Activated naive CD8-positive, alpha-beta T cell treated with anti-CD3 and anti-CD28 coated beads, Interleukin-2, amount 50 U/mL, for 24 hours (primary cell): ENCODE measurements around the gene RGMB.

Experiments
- ATAC-seq: fragments of 150-1000 bp; cut with Tn5 transposase; one replicate; pipeline ENCODE4 v1.10.0; 2021
- DNase-seq: peaks from one replicate; pipeline ENCODE4 v3.0.0; 2021
- H3K27ac Mint-ChIP-seq: one replicate; pipeline ENCODE4 v1.8.0; 2021; ENCODE audit warnings: mild to moderate bottlenecking, mixed read lengths
- H3K27me3 Mint-ChIP-seq: one replicate; pipeline ENCODE4 v1.8.0; 2021; ENCODE audit warnings: mixed read lengths
- H3K36me3 Mint-ChIP-seq: one replicate; pipeline ENCODE4 v1.8.0; 2021; ENCODE audit warnings: low read depth, mixed read lengths
- H3K4me1 Mint-ChIP-seq: one replicate; pipeline ENCODE4 v1.8.0; 2021; ENCODE audit warnings: mixed read lengths
- H3K4me3 Mint-ChIP-seq: one replicate; pipeline ENCODE4 v1.8.0; 2021; ENCODE audit warnings: mild to moderate bottlenecking, moderate library complexity, mixed read lengths
- H3K9me3 Mint-ChIP-seq: one replicate; pipeline ENCODE4 v1.8.0; 2021; ENCODE audit warnings: mixed read lengths

Gene RGMB

GRCh38 chr5:98772415-98773213, 849 bp upstream of the RGMB start:
- no peaks in the 10 kb centered on the region for H3K36me3 Mint-ChIP-seq
- H3K27me3 Mint-ChIP-seq: peaks cover 39% of the 10 kb centered on the region
- peak overlapping the region; percentile 96 for H3K4me3 Mint-ChIP-seq
- ATAC-seq (peak; percentile 23), DNase-seq (peak; percentile 48)
- no peaks in the 10 kb centered on the region for H3K9me3 Mint-ChIP-seq
- H3K27ac Mint-ChIP-seq: peak overlapping the region; percentile 68
- H3K4me1 Mint-ChIP-seq: peaks cover 62% of the 10 kb centered on the region

- ATAC-seq: no peak
Measured at GRCh38 chr5:98773214-98773463, 324 bp upstream of the RGMB start.

GRCh38 chr5:98774192-98775033, 950 bp downstream of the RGMB start:
- Mint-ChIP-seq H3K9me3 (no peaks in the 10 kb centered on the region), H3K4me1 (peaks cover 56% of the 10 kb centered on the region), H3K27me3 (peaks cover 29% of the 10 kb centered on the region), H3K36me3 (no peaks in the 10 kb centered on the region), H3K4me3 (peak overlapping the region; percentile 96), H3K27ac (peak overlapping the region; percentile 80)
- ATAC-seq (peak; percentile 33), DNase-seq (peak; percentile 60)

More at GRCh38 chr5:98773214-98773463, 324 bp upstream of the RGMB start:
- peak overlapping the region; percentile 68 for H3K27ac Mint-ChIP-seq
- DNase-seq: no peak
- H3K9me3 Mint-ChIP-seq: no peaks in the 10 kb centered on the region
- peaks cover 34% of the 10 kb centered on the region for H3K27me3 Mint-ChIP-seq
- H3K4me1 Mint-ChIP-seq: peaks cover 62% of the 10 kb centered on the region
- H3K4me3 Mint-ChIP-seq: peak overlapping the region; percentile 96
- H3K36me3 Mint-ChIP-seq: no peaks in the 10 kb centered on the region

DNA sequence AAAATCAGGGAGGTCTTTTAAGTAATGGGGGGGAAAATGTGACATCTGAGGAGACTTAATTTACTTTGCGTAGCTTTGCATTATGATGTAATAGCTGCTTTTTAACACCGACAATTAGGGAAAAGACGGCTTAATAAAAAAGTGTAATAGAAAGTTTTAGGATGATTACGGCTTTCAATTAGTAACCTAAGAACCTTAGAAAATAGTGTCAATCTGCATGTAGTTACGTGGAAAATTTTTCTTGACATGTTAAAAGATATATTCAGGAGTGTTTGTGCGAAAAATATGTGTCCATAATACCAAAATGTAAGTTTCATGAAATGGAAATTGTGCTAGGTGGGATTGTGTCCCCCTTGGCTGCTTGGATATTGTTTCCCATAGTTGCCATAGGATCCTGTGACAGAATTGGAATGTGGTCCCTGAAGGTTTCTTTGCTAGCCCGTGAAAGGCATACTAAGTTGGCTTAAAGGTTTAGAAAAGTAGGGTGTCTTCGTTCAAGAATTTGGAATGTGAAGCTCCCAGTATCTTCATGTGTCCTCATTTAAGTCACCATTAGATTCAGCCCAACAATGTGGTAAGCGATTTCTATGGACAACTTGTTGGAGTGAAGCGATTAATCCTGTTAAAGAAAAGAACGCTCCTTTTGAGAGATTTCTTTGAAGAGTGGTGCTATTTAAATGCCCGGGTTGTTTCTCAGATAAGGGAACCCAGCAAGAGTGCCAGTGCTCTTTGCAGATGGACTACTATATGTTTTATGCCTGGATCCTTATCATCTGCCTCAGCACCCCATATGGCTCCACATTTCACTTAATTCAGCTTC, 2.0 kb downstream of the RGMB start:
- DNase-seq (no peak), ATAC-seq (no peak)
- Mint-ChIP-seq H3K27me3 (peaks cover 25% of the 10 kb centered on the region), H3K9me3 (no peaks in the 10 kb centered on the region), H3K4me1 (peaks cover 49% of the 10 kb centered on the region), H3K27ac (no peak overlapping the region), H3K4me3 (peak overlapping the region; percentile 96), H3K36me3 (peaks cover 2% of the 10 kb centered on the region)

GRCh38 chr5:98776066-98776705, 2.7 kb downstream of the RGMB start:
- peaks cover 5% of the 10 kb centered on the region for H3K36me3 Mint-ChIP-seq
- peaks cover 23% of the 10 kb centered on the region for H3K27me3 Mint-ChIP-seq
- H3K9me3 Mint-ChIP-seq: no peaks in the 10 kb centered on the region
- ATAC-seq (no peak), DNase-seq (no peak)
- H3K27ac Mint-ChIP-seq: no peak overlapping the region
- H3K4me3 Mint-ChIP-seq: no peak overlapping the region
- H3K4me1 Mint-ChIP-seq: peaks cover 45% of the 10 kb centered on the region

- ATAC-seq (no peak), DNase-seq (no peak)
- Mint-ChIP-seq H3K4me1 (peaks cover 38% of the 10 kb centered on the region), H3K27ac (no peak overlapping the region), H3K36me3 (peaks cover 8% of the 10 kb centered on the region), H3K4me3 (no peak overlapping the region), H3K27me3 (peaks cover 16% of the 10 kb centered on the region), H3K9me3 (no peaks in the 10 kb centered on the region)
Measured at GRCh38 chr5:98777295-98777694, 3.8 kb downstream of the RGMB start.

GRCh38 chr5:98779264-98779877, 5.9 kb downstream of the RGMB start:
- Mint-ChIP-seq H3K9me3 (no peaks in the 10 kb centered on the region), H3K36me3 (peaks cover 8% of the 10 kb centered on the region), H3K27me3 (peaks cover 5% of the 10 kb centered on the region), H3K4me1 (peaks cover 28% of the 10 kb centered on the region), H3K27ac (no peak overlapping the region), H3K4me3 (no peak overlapping the region)
- ATAC-seq (no peak), DNase-seq (no peak)

GRCh38 chr5:98780390-98780789, 6.9 kb downstream of the RGMB start:
- Mint-ChIP-seq H3K4me3 (no peak overlapping the region), H3K27me3 (no peaks in the 10 kb centered on the region), H3K9me3 (no peaks in the 10 kb centered on the region), H3K27ac (no peak overlapping the region), H3K4me1 (peaks cover 18% of the 10 kb centered on the region), H3K36me3 (peaks cover 8% of the 10 kb centered on the region)
- ATAC-seq (no peak), DNase-seq (no peak)

DNA sequence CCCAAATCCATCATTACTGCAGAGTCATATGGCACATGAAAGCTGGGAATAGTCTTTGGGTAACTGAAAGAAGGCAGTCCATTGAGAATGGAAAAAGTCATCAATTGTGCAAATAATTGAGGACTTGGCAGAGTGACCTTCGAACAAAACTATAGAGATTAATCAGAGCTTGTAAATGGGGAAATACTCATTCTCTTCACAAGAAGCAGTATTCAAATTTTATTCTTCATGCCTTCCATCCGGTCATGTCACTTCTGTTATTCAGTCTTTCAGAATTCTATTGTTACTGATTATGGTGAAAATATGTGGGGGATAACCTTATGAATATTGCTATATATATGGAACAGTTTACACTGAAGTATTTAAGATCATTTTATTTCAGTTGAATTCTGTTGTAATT, 8.1 kb downstream of the RGMB start:
- peaks cover 8% of the 10 kb centered on the region for H3K36me3 Mint-ChIP-seq

GRCh38 chr5:98781964-98782363, 8.5 kb downstream of the RGMB start:
- H3K9me3 Mint-ChIP-seq: no peaks in the 10 kb centered on the region

More for the DNA sequence above, 8.1 kb downstream of the RGMB start:
- Mint-ChIP-seq H3K9me3 (no peaks in the 10 kb centered on the region), H3K27ac (no peak overlapping the region), H3K4me1 (peaks cover 9% of the 10 kb centered on the region), H3K27me3 (no peaks in the 10 kb centered on the region), H3K4me3 (no peak overlapping the region)
- ATAC-seq (no peak), DNase-seq (no peak)

DNA sequence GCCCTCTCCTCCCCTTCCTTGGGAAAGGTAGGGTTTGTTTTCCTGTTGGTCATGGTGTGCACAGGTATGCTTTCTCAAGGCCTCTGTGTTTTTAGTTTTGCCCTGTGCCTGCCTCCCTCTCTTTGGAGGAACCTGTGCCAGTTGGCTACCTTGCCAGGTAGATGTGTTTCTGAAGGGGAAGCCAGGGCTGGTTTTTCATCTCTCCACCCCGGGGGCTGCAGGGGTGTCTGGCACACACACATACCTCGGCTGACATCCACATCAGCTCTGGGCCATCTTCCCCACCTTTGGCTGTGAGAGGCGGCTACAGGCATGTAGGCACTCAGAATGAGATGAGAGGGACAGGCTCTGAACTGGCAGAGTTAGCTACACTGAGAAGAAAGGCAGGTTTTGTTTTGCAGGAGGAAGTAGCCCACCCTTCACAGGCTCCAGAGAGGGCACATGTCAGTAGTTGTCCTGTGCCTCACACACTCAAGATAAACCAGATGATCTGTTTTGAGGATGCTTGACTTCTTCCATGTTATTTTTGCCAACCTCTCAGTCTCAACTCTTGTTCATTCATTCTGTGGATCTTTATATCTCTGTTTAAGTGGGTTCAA, 9.7 kb downstream of the RGMB start:
- DNase-seq (no peak), ATAC-seq (no peak)
- Mint-ChIP-seq H3K9me3 (no peaks in the 10 kb centered on the region), H3K36me3 (peaks cover 8% of the 10 kb centered on the region), H3K27ac (no peak overlapping the region), H3K4me1 (peaks cover 8% of the 10 kb centered on the region), H3K27me3 (no peaks in the 10 kb centered on the region), H3K4me3 (no peak overlapping the region)

More at GRCh38 chr5:98781964-98782363, 8.5 kb downstream of the RGMB start:
- peaks cover 8% of the 10 kb centered on the region for H3K4me1 Mint-ChIP-seq
- H3K27ac Mint-ChIP-seq: no peak overlapping the region
- no peaks in the 10 kb centered on the region for H3K27me3 Mint-ChIP-seq
- no peak overlapping the region for H3K4me3 Mint-ChIP-seq
- ATAC-seq (no peak), DNase-seq (no peak)
- H3K36me3 Mint-ChIP-seq: peaks cover 8% of the 10 kb centered on the region

DNA sequence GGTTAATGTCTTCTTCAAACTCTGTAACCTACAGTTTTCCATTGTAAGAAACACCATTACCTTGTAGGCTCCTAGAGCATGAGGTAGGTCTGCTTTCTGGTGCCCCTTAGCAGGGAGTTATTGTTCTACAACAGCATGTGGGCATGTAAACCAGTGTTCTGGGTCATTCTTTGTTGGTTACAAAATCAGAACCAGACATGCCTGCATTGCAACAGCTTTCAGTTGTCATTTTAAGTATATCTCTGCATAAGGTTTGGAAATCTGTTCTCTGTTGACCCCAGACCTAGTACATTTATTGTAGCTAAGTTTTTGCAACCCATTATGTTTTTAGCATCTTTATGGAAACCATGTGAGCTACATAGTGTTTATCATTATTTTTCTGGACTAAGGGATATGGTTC, 10.9 kb downstream of the RGMB start:
- no peak for DNase-seq
- Mint-ChIP-seq H3K9me3 (no peaks in the 10 kb centered on the region), H3K27me3 (no peaks in the 10 kb centered on the region), H3K36me3 (peaks cover 8% of the 10 kb centered on the region), H3K4me1 (peaks cover 8% of the 10 kb centered on the region), H3K27ac (no peak overlapping the region), H3K4me3 (no peak overlapping the region)
- ATAC-seq: no peak

DNA sequence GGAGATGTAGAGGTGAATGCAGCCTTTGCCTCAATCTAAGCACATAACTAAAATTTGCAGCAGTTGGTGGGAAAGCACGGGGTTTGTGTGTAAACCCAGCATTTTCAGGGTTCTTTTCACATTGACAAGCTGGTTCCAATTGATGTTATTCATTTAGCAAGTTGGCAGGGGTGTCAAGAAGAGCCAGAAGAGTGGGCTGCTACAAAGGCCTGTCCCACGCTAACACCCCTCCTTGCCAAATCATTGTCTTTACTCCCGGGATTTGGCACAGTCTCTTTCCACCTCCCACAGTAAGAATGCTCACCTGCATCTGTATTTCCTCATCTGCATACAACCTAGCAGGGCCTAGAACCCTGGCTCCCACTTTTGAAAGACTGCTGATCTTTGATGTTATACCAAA, 11.8 kb downstream of the RGMB start:
- no peak overlapping the region for H3K27ac Mint-ChIP-seq
- no peaks in the 10 kb centered on the region for H3K27me3 Mint-ChIP-seq
- H3K4me1 Mint-ChIP-seq: peaks cover 8% of the 10 kb centered on the region
- H3K36me3 Mint-ChIP-seq: peaks cover 7% of the 10 kb centered on the region
- ATAC-seq (no peak), DNase-seq (no peak)
- no peak overlapping the region for H3K4me3 Mint-ChIP-seq
- H3K9me3 Mint-ChIP-seq: no peaks in the 10 kb centered on the region
